GM18861 (cell line): ENCODE data around the gene UBE2D1.
A peak's percentile ranks its signal among the peaks of the same experiment; 100 is the strongest.

Experiments
- ATAC-seq: cut with Tn5 transposase; IDR thresholded peaks from one replicate; pipeline ENCODE4 v1.9.1; 2021; ENCODE audit not compliant: unreplicated experiment

The UBE2D1 gene

GRCh38 chr10:58334817-58335305 is at the start of gene UBE2D1:
UBE2D1 (plus strand) TSS chr10:58335006; CDS start chr10:58335202, 196 bp downstream.
- ATAC-seq: peak; percentile 92

- ATAC-seq: peak; percentile 92
These were observed 43.1 kb upstream of the UBE2D1 start for GRCh38 chr10:58291538-58292174.

GRCh38 chr10:58293989-58294388 is 40.8 kb upstream of the UBE2D1 start:
- no peak for ATAC-seq

- peak; percentile 86 for ATAC-seq
These were observed 35.2 kb upstream of the UBE2D1 start for GRCh38 chr10:58299580-58299979.

- no peak for ATAC-seq
These were observed 34.1 kb upstream of the UBE2D1 start for GRCh38 chr10:58300676-58301075.

GRCh38 chr10:58302254-58302653 is 32.6 kb upstream of the UBE2D1 start:
- no peak for ATAC-seq

GRCh38 chr10:58304099-58304633 is 30.6 kb upstream of the UBE2D1 start:
- ATAC-seq: no peak

GRCh38 chr10:58305821-58306220 is 29.0 kb upstream of the UBE2D1 start:
- no peak for ATAC-seq

- ATAC-seq: no peak
These were observed 27.1 kb upstream of the UBE2D1 start for GRCh38 chr10:58307676-58308075.

- ATAC-seq: no peak
These were observed 23.8 kb upstream of the UBE2D1 start for GRCh38 chr10:58311026-58311425.

GRCh38 chr10:58316874-58317273 is 17.9 kb upstream of the UBE2D1 start:
- ATAC-seq: no peak

GRCh38 chr10:58318346-58318745 is 16.5 kb upstream of the UBE2D1 start:
- no peak for ATAC-seq

GRCh38 chr10:58319599-58319998 is 15.2 kb upstream of the UBE2D1 start:
- ATAC-seq: no peak

GRCh38 chr10:58320351-58321049 is 14.3 kb upstream of the UBE2D1 start:
- no peak for ATAC-seq

GRCh38 chr10:58322072-58322834 is 12.6 kb upstream of the UBE2D1 start:
- peak; percentile 94 for ATAC-seq

GRCh38 chr10:58322835-58323209 is 12.0 kb upstream of the UBE2D1 start:
- ATAC-seq: no peak

- no peak for ATAC-seq
These were observed 7.8 kb upstream of the UBE2D1 start for GRCh38 chr10:58326967-58327381.

- no peak for ATAC-seq
These were observed 6.6 kb upstream of the UBE2D1 start for GRCh38 chr10:58328233-58328632.

- no peak for ATAC-seq
These were observed 4.4 kb upstream of the UBE2D1 start for GRCh38 chr10:58330431-58330830.

- ATAC-seq: no peak
These were observed 3.2 kb upstream of the UBE2D1 start for GRCh38 chr10:58331646-58332045.

GRCh38 chr10:58335306-58336005 is 650 bp downstream of the UBE2D1 start:
- ATAC-seq: peak; percentile 26
